ENCODE results near the gene SMC5.

DNA sequence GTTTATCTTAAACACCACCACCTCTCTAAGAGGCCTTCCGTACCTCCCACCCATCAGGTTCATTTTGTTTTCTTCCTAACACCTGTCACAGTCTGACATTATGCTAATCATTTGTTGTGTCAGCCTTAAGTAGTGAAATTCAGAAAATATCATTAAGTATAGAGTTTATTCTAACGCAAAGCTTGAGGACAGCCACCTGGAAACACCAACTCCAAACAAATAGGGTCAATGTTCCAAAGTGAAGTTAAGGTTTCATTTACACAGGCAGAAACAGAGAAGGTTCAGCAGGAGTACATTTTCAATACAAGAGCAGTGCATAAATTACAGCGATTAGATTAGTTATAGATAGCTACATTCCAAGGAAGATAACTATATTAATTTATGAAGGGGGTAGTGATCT lies 1.3 kb upstream of the SMC5 start:
- TF ChIP-seq, protein P1, sequence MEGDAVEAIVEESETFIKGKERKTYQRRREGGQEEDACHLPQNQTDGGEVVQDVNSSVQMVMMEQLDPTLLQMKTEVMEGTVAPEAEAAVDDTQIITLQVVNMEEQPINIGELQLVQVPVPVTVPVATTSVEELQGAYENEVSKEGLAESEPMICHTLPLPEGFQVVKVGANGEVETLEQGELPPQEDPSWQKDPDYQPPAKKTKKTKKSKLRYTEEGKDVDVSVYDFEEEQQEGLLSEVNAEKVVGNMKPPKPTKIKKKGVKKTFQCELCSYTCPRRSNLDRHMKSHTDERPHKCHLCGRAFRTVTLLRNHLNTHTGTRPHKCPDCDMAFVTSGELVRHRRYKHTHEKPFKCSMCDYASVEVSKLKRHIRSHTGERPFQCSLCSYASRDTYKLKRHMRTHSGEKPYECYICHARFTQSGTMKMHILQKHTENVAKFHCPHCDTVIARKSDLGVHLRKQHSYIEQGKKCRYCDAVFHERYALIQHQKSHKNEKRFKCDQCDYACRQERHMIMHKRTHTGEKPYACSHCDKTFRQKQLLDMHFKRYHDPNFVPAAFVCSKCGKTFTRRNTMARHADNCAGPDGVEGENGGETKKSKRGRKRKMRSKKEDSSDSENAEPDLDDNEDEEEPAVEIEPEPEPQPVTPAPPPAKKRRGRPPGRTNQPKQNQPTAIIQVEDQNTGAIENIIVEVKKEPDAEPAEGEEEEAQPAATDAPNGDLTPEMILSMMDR (IDR thresholded peaks at IDR 0.05): no peak
- TF ChIP-seq ZFX (IDR thresholded peaks at IDR 0.05; ENCODE audit: borderline replicate concordance): no peak

Measured in 22Rv1 (cell line).